Daoy (cell line): ENCODE measurements around the gene PMFBP1. TPM values are rescaled to one million over a fixed set of nuclear protein-coding genes. Genes with fewer than 3 reads are reported as not detected.

Experiments
- DNase-seq: peaks from one replicate; pipeline ENCODE4 v3.0.0-alpha.2; 2015; ENCODE audit warnings: low read depth
- total RNA-seq: library from RNA; depleted of rRNA; stranded (reverse); fragments of >200 nt; shearing (Covaris generic); gene quantifications from 2 replicates; pipeline ENCODE4 v1.2.3, GENCODE V29; 2014

Gene PMFBP1
- total RNA-seq, 1 experiment from 2014 or later = under 0.01 TPM

DNA sequence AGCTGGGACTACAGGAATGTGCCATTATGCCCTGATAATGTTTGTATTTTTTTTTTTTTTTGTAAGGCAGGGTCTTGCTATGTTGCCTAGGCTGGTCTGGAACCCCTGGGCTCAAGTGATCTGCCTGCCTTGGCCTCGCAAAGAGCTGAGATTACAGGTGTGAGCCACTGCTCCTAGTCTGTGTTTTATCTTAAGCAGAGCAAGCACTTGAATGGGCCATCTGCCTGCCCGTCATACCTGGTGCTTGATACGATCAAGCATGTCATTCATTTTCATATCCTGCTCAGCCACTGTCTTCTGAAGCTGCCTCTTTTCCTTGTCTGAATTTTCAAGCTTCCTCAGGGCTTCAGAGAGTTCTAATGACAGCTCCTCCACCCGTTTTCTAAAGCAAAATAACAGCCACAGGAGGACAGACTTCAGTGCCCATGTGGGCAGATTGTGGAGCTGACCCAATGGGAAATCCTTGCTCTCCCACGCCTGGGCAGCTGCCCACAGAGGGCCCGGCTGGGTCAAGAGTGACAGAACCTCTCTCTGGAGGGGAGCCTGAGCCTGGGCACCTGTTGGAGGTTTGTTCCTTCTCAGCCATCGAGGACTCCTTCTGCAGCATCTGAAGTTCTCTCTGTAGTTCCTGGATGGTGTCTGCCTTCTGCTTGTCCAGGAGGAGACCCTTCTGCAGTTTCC, 41.8 kb downstream of the PMFBP1 start:
- DNase-seq = no peak

DNA sequence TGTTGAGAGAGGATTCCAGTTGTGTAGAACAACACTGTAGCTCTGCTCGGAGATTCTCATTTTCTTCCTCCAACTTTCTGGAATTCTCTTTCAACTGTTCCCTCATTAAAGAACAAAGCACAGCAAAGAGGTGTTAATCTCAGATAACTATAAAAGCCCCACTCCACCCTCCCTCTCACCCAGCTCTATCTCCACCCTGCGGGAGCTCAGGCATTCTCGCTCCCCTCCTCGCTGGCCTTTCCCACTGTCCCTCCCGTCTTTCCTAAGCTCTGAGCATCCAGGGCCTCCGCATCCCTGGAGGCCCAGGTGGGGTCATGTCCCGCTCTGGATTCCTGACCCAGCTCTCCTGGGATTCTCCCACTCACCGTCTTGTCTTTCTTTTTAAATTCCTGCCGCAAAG, 43.3 kb downstream of the PMFBP1 start:
- no peak for DNase-seq

DNA sequence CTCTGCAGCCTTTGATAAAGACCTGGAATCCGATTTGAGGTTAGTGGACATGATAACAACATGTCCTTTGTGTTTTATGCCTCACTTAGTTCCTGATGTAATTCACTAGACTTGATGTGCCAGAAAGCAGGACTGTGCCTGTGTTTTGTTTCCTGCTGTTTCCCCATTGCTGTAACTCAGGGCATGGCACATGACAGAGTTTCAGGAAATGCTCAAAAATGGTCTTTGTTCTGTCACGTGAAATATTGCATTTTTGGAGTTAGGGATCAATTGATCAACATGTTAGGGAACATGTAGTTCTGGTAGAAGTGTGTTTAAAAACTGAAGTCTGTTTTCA, 45.6 kb downstream of the PMFBP1 start:
- DNase-seq = no peak

DNA sequence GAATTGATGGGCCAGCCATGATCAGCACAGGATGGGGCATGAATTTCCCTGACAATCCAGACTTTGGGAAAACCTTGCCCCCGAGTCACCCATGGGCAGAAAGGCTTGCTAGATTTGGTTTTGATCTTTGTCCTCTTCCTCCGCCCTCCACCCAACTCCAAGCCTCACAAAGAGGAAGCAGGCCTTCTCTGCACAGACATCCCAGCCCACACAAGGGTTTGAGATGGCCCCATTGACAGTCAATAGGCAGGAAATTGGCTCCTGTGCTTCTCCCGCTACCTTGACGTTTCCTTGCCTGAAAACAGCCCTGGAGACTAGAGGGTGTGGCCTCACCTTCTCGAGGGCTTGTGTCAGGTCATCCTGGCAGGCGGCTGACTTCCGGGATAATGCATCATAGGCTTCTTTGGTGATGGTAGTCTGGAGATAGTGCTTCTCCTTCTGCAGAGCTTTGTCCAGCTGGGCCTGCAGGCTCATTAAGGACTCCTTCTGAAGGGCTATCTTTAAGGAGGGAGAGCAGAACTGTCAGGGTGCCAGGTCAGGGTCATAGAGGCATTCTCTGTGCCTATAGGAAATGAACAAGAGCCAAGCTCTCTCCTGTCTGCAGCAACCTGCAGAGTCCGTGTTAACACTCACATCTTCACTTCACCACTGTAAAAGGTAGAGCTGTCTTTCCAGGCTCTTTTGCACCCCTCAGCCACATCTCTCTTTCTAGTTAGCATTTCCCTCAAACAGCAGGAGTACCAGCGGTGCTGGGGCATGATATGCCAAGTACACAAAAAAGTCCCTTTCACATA, 46.1 kb downstream of the PMFBP1 start:
- DNase-seq = no peak

DNA sequence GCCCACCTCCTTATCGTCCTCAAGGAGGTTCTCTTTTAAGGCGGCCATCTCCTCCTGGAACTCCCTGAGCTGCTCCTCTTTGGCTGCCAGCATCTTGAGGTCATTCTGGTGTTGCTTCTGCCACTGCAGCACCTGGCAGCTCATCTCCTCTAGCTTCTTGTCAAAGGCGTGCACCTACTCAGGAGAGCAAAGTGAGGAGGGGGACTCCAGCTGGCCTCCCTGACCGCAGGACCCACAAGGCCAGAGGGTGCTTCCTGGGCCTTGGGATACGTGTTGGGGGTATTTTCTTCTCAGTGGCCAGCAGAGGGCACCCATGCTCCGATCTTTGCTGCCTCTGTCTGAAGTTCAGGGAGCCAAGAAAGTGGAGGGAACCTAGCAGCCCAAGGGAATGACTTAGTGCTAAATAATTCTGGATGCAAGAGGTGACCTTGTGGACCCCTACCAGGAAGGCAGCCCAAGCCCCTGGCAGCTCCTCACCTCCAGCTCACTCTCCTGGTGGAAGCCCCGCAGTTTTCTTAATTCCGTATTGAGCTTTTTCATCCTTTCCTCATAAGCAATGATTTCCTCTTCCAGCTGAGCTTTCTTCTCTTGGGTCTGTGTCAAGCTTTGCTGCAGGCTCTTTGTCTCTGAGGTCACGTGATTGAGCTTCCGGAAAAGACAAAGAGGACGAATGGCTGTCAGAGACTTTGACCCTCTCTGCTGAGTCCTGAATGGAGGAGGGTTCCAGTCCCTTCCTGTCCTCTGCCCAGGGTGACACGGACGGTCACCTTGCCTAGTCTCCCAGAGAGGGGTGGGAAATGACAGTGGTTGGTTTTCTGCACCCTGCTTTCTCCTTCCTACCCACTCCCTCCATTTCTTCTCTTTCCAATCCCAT, 47.0 kb downstream of the PMFBP1 start:
- DNase-seq = peak; percentile 73

DNA sequence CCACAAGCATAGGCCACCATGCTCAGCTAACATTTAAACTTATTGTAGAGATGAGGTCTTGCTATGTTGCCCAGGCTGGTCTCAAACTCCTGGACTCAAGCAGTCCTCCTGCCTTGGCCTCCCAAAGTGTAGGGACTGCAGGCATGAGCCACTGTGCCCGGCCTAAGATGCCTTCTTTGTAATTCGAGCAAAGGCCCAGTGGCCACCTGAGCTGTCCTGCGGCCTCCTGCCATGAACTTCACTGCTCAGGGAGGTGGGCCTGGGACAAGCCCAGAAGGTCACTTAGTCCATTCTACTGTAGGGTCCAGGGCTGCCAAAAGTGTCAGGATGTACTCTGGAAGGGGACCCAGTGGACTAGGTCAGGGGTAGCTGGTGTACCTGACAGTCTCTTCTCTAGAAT, 47.8 kb downstream of the PMFBP1 start:
- DNase-seq = no peak

DNA sequence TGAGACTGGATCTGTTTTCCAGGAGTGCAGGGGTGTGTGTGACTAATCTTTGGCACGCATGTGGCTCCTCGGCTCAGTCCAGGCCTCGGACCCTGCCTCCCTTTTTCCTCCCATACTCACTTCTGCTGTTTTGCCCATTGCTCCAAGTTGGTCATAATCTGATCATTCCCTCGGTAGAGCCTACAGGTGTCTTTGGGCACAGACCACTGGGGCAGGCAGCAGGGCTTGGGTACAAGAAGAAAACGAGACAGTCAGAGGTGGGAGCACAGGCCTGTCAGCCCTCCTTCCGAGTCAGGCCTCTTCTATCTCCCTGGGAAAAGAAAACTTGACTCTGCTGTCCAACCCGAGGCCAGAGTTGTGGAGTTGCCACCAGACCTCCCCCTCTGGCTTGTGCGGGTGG, 48.5 kb downstream of the PMFBP1 start:
- DNase-seq = no peak

DNA sequence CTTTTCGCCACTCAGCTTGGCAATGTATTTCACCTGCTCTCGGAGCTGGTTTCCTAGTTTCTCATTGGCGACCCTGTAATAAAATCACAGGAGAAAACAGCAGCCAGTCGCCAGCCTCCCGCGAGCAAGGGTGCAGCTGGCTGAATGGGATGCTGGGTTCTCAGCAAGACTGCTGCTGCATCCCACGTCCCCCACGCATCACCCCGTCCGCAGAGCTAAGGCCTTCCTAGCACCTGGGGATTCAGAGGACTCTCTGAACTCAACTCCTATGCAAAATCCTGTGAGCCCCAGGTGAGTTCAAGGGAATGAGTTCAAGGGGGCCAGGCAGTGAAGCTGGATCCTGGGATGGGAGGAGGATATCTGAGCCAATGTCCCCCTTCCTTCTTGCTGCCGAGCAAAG, 49.0 kb downstream of the PMFBP1 start:
- DNase-seq = no peak

DNA sequence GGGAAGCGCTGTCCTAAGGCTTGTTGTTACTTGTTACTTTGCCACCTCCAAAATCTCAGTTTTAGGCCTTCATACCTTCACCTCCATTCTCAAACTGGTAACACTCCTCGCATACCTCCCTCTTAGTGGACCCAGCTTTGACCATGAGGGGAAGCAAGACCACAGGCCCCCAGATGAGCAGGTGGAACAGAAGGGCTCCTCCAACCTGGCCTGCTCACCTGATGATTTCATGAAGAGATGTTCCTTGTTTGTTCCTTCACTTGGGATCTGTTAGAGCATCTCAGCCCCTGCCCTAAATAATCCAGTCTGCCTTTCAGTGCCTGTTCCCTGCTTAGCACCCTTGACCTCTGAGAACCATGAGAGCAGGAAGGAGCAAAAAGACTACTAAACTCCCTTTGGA, 49.6 kb downstream of the PMFBP1 start:
- no peak for DNase-seq

DNA sequence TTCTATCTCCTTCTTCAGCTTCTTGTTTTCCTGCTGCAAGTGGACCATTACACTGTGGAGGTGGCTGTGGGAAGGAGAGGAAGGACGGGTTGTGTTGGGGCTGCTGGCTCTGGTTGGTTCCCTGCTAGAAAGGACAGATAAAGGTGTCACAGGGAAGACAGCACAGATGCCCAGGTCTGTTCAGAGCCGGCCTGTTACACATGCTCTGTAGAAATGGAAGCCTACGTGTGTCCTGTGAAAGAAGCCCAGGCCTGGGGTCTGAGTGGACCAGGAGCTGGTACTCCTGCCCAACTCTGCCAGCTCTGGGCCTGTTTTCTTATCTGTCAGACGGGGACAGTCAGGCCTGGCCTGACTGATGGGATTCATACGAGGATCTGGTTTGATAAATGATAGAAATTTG, 51.9 kb downstream of the PMFBP1 start:
- DNase-seq = no peak

DNA sequence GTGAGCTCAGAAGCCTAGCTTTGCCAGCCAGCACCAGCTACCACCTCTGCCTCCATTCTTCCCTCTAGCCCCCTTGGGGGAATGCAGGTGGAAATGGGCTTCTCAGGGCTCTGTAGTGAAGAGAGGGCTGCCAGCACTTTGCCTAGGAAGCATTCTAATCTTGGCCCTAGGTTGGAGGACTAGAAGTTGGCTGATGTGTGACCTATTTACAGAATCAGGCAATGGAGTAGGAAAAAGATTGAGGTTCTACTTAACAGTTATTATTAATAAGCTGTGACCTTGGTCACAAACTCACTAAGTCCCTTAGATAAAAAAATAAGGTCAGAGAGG, 58.4 kb downstream of the PMFBP1 start:
- DNase-seq = no peak

DNA sequence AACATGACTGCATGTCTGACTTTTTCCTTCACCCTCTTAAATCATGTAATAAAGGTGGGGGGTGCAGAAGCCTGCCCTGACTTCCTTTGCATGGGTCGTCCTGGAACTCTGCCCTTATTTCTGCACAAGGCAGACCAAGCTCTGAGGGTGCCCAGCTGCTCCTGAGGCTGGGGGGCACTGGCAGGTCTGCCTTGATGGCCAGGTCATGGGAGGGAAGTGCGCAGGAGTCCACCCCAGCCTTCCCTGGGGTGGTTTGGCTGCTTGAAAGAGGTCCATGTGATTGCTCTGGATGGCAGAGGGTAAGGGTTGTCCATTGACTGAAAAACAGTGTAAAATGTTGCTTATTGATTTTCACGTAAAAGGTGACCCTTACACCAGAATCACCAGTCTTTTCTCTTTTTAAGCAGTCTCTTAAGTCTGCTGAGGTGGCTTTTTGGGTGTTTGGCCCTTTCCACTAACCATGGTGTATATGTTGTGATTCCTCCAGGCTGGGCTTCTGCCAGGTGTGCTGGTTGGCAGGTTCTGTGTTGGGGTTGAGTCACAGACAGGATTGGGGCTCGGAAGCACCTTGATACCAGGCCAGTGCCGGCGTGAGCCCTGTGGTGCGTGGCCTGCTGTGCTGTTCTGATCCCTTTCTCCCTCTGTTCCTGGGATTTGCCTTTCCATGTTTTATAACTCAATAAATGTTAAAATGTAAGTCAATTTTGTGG, 58.9 kb downstream of the PMFBP1 start:
- no peak for DNase-seq

DNA sequence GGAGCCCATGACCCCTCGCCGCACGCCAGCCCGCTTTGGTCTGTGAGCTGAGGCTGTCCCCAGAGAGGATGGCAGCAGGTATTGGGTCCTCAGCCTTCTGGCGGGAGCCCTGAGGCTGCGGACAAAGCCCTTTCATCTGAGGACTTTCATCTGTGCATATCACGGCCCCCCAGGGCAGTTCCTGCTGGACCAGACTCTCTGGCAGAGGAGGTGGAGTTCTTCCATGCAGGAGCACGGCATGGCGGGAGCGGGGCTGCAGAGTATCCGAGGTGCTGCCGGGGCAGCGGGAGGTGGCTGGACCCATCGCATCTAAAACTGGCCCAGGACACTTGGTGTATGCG, 59.5 kb downstream of the PMFBP1 start:
- DNase-seq = no peak

DNA sequence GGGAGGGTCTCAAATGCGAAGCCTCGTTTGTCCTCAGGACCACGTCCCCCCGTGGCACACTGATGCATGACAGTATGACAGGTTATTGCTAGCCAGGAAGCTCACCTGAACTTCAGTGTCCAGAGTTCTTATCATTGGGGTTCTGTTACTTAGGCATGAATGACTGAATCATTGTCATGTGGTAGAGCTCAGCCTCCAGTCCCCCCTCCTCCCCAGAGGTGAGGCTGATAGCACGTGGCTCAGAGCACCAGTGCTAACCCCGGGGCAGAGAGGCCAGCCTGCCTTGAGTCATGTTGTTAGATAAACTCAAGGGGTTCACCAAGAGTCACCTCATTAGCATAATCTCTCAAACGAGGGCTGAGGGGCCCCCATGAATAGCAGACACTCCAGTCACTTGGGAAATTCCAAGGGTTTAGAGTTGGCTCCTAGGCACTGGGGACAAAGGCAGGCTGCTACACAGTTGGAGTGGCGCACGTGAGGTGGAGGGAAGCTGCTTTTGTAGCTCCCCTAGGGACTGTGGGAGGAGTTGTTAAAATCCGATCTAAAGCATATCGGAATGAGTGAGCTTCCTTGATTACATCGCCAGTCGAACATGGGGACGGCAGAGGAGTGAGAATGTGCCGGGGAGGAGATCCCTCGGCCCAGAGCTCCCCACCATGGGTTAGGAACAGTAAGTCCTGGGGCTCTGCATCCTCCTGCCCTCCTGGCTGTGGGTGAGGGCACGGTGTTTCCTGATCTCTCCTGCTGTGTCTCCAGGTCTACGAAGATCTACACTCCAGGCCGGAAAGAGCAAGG, 60.1 kb downstream of the PMFBP1 start:
- peak; percentile 24 for DNase-seq

DNA sequence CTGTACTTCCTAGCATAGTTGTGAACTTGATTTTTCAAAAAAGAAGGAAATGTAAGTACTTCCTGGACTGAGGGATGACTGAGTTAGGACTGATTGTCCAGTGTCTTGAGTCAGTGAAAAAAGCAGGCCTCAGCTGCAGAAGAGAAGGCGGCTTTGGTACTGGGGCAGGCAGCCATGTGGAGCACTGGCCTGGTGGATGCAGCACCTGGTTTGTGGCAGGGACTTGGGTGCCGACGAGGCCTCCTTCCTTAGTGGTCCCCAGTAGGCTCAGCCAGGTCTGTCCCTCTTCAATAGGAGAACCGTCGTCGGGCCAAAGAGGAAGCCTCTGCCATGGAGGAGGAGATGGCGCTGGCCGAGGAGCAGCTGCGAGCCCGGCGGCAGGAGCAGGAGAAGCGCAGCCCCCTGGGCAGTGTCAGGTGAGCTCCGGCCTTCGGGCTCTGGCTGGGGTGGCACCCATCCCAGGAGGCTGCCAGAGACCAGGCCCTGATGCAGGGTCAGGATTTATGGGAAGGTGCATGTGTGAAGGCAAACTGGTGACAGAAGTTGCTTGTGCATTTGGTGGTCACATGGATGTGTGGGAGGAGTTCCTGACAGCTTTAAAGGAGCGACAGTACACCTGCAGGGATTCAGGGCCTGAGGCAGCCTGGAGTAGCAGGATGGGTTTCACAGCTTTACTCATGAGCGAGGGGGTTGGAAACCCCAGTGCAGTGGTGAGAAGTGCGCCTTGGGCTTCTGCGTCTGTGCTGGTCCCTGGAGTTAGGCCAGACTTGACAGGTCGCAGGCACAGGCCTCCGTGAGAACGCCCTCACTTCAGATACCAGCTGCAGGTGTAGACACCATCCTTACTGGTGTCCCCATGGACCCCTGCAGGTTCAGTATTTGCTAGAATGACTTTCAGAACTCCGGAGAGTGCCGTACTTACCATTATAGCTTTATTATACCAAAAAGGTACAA, 61.0 kb downstream of the PMFBP1 start:
- no peak for DNase-seq

DNA sequence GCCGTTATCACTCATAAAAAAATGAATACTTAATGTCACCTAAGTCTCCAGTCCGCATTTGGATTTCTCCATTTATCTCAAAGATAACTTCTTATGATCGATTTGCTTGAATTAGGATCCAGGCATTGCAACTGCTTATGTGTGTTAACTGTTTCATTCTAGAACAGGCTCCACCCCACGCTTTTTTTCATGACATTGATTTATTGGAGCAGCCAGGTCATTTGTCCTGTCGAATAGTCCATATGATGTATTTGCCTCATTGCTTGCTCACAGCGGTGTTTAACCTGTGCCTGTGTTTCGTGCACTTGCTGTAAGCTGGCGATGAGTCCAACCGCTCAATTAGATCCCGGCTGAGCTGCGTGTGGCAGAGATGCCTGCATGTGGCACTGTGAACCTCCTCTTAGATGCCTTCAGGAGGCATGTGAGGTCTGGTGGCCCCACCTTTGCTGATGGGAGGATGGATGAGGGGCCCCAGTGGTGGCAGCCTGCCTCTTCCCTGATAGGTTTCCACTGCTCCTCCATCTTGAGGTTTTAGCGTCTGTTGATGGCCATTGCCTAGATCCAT, 61.9 kb downstream of the PMFBP1 start:
- DNase-seq = no peak

DNA sequence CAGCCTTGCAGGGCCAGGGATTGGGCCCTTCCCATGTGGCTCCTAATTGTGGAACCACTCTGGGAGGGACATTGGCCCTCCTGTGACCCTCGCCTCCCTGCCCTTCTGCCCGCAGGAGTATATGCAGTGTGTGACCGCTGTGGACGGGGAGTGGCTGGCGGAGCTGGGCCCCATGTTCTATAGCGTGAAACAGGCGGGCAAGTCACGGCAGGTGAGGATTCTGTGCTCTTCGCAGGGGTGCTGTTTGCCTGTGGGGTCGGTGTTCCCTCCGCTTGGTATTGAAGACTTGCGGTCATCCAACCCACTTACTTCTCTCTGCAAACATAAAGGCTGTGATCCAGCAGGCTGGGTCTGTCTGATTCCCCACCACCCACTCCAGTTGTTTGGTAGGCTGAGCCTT, 62.7 kb downstream of the PMFBP1 start:
- DNase-seq = no peak

DNA sequence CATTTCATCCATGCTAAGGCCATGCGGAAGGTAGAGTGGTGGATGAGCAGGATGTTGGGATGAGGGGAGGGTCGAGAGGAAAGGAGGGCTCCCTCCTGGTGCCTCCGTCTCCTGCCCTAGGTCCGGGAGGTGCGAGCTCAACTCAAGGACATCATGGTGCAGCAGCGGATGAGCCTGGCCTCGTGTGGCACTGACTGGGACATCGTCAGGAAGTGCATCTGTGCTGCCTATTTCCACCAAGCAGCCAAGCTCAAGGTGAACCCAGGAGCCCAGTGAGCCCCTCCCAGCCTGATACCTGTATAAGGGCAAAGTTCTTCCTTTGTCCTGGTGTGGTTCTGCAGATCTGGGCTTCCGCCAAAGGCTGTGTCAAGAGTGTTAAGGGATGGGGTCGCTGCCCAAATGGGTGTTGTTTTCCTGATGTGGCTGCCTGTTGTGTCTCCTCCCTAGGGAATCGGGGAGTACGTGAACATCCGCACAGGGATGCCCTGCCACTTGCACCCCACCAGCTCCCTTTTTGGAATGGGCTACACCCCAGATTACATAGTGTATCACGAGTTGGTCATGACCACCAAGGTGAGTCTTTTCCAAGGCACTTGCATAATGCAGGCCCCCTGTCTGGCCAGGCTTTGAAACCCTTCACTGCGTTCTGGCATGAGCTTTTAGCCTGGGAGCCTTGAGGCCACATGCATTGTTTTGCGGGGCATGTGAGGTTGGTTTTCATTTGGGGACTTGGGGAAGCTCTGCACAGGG, 63.4 kb downstream of the PMFBP1 start:
- no peak for DNase-seq

DNA sequence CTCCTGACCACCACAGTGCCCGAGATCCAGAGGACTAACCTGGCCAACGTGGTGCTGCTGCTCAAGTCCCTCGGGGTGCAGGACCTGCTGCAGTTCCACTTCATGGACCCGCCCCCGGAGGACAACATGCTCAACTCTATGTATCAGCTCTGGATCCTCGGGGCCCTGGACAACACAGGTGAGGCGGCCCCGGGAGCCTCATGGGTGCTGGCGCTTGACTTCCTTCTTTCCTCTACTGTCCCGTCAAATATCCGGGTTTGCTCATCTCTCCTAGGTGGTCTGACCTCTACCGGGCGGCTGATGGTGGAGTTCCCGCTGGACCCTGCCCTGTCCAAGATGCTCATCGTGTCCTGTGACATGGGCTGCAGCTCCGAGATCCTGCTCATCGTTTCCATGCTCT, 64.6 kb downstream of the PMFBP1 start:
- DNase-seq = no peak
